Measurements from ENCODE around the gene NTMT1.
"Not testable (repeated sequence)": the region's sequence is repeated elsewhere in the genome, so short reads cannot be mapped to it uniquely, and the experiment has no call there.

NTMT1 gene

GRCh38 chr9:129653823-129654553 lies 28.0 kb downstream of the NTMT1 start:
- Histone ChIP-seq H3K4me3 (ENCODE audit: low read depth in 1 of 5, low read length in 5 of 5) (no peak overlapping the region), H3K27ac (ENCODE audit: low read depth, low read length) (no peak overlapping the region), H3K36me3 (ENCODE audit: control insufficient read depth in 5 of 5, insufficient read depth in 5 of 5, low read length in 5 of 5) (no peaks in the 10 kb centered on the region), H3K4me1 (ENCODE audit: control insufficient read depth in 5 of 5, insufficient read depth in 5 of 5, low read length in 5 of 5) (peaks cover 0 to 11% (median 0%) of the 10 kb centered on the region in 5 donors), H3K9me3 (ENCODE audit: control insufficient read depth in 5 of 5, low read length in 5 of 5) (no peaks in the 10 kb centered on the region), H3K9ac (ENCODE audit: low read length in 5 of 5) (peak overlapping the region in 1 of 5 donors; percentile 35), H3K27me3 (ENCODE audit: control insufficient read depth in 5 of 5, insufficient read depth in 4 of 5, low read length in 5 of 5) (peaks cover 0 to 3% (median 0%) of the 10 kb centered on the region in 5 donors)

- no peak overlapping the region for H3K4me3 ChIP-seq (ENCODE audit: low read depth in 1 of 5, low read length in 5 of 5)
- H3K27ac ChIP-seq (ENCODE audit: low read depth, low read length), result no peak overlapping the region
- no peaks in the 10 kb centered on the region for H3K36me3 ChIP-seq (ENCODE audit: control insufficient read depth in 5 of 5, insufficient read depth in 5 of 5, low read length in 5 of 5)
- H3K9ac ChIP-seq (ENCODE audit: low read length in 5 of 5), result peak overlapping the region in 1 of 5 donors; percentile 35
- peaks cover 0 to 3% (median 0%) of the 10 kb centered on the region in 5 donors for H3K27me3 ChIP-seq (ENCODE audit: control insufficient read depth in 5 of 5, insufficient read depth in 4 of 5, low read length in 5 of 5)
- H3K4me1 ChIP-seq (ENCODE audit: control insufficient read depth in 5 of 5, insufficient read depth in 5 of 5, low read length in 5 of 5), result peaks cover 0 to 11% (median 0%) of the 10 kb centered on the region in 5 donors
- H3K9me3 ChIP-seq (ENCODE audit: control insufficient read depth in 5 of 5, low read length in 5 of 5), result no peaks in the 10 kb centered on the region
These were observed 28.6 kb downstream of the NTMT1 start for GRCh38 chr9:129654554-129655040.

- H3K9ac ChIP-seq (ENCODE audit: low read length in 5 of 5), result no peak overlapping the region
- no peak overlapping the region for H3K27ac ChIP-seq (ENCODE audit: low read depth, low read length)
- H3K36me3 ChIP-seq (ENCODE audit: control insufficient read depth in 5 of 5, insufficient read depth in 5 of 5, low read length in 5 of 5), result no peaks in the 10 kb centered on the region
- H3K9me3 ChIP-seq (ENCODE audit: control insufficient read depth in 5 of 5, low read length in 5 of 5), result no peaks in the 10 kb centered on the region
- H3K4me1 ChIP-seq (ENCODE audit: control insufficient read depth in 5 of 5, insufficient read depth in 5 of 5, low read length in 5 of 5), result peaks cover 0 to 11% (median 0%) of the 10 kb centered on the region in 5 donors
- H3K27me3 ChIP-seq (ENCODE audit: control insufficient read depth in 5 of 5, insufficient read depth in 4 of 5, low read length in 5 of 5), result peaks cover 0 to 3% (median 0%) of the 10 kb centered on the region in 5 donors
- no peak overlapping the region for H3K4me3 ChIP-seq (ENCODE audit: low read depth in 1 of 5, low read length in 5 of 5)
These were observed 29.2 kb downstream of the NTMT1 start for GRCh38 chr9:129655154-129655553.

- Histone ChIP-seq H3K4me1 (ENCODE audit: control insufficient read depth in 5 of 5, insufficient read depth in 5 of 5, low read length in 5 of 5) (peaks cover 0 to 11% (median 0%) of the 10 kb centered on the region in 5 donors), H3K9ac (ENCODE audit: low read length in 5 of 5) (no peak overlapping the region), H3K36me3 (ENCODE audit: control insufficient read depth in 5 of 5, insufficient read depth in 5 of 5, low read length in 5 of 5) (no peaks in the 10 kb centered on the region), H3K27me3 (ENCODE audit: control insufficient read depth in 5 of 5, insufficient read depth in 4 of 5, low read length in 5 of 5) (peaks cover 0 to 3% (median 0%) of the 10 kb centered on the region in 5 donors), H3K4me3 (ENCODE audit: low read depth in 1 of 5, low read length in 5 of 5) (no peak overlapping the region), H3K27ac (ENCODE audit: low read depth, low read length) (no peak overlapping the region), H3K9me3 (ENCODE audit: control insufficient read depth in 5 of 5, low read length in 5 of 5) (no peaks in the 10 kb centered on the region)
These were observed 29.7 kb downstream of the NTMT1 start for GRCh38 chr9:129655696-129656095.

- peaks cover 0 to 3% (median 0%) of the 10 kb centered on the region in 5 donors for H3K27me3 ChIP-seq (ENCODE audit: control insufficient read depth in 5 of 5, insufficient read depth in 4 of 5, low read length in 5 of 5)
- no peaks in the 10 kb centered on the region for H3K36me3 ChIP-seq (ENCODE audit: control insufficient read depth in 5 of 5, insufficient read depth in 5 of 5, low read length in 5 of 5)
- H3K9ac ChIP-seq (ENCODE audit: low read length in 5 of 5), result peak overlapping the region in 1 of 5 donors; percentile 13
- no peak overlapping the region for H3K27ac ChIP-seq (ENCODE audit: low read depth, low read length)
- H3K9me3 ChIP-seq (ENCODE audit: control insufficient read depth in 5 of 5, low read length in 5 of 5), result no peaks in the 10 kb centered on the region
- no peak overlapping the region for H3K4me3 ChIP-seq (ENCODE audit: low read depth in 1 of 5, low read length in 5 of 5)
- peaks cover 0 to 11% (median 0%) of the 10 kb centered on the region in 5 donors for H3K4me1 ChIP-seq (ENCODE audit: control insufficient read depth in 5 of 5, insufficient read depth in 5 of 5, low read length in 5 of 5)
These were observed 30.9 kb downstream of the NTMT1 start for GRCh38 chr9:129656795-129657390.

- Histone ChIP-seq H3K27ac (ENCODE audit: low read depth, low read length) (no peak overlapping the region), H3K9me3 (ENCODE audit: control insufficient read depth in 5 of 5, low read length in 5 of 5) (no peaks in the 10 kb centered on the region), H3K27me3 (ENCODE audit: control insufficient read depth in 5 of 5, insufficient read depth in 4 of 5, low read length in 5 of 5) (peaks cover 0 to 6% (median 4%) of the 10 kb centered on the region in 5 donors), H3K4me1 (ENCODE audit: control insufficient read depth in 5 of 5, insufficient read depth in 5 of 5, low read length in 5 of 5) (peaks cover 0 to 5% (median 4%) of the 10 kb centered on the region in 5 donors), H3K4me3 (ENCODE audit: low read depth in 1 of 5, low read length in 5 of 5) (no peak overlapping the region), H3K9ac (ENCODE audit: low read length in 5 of 5) (no peak overlapping the region), H3K36me3 (ENCODE audit: control insufficient read depth in 5 of 5, insufficient read depth in 5 of 5, low read length in 5 of 5) (no peaks in the 10 kb centered on the region)
These were observed 35.1 kb downstream of the NTMT1 start for GRCh38 chr9:129661029-129661428.

- peaks cover 0 to 10% (median 8%) of the 10 kb centered on the region in 5 donors for H3K27me3 ChIP-seq (ENCODE audit: control insufficient read depth in 5 of 5, insufficient read depth in 4 of 5, low read length in 5 of 5)
These were observed 36.3 kb downstream of the NTMT1 start for GRCh38 chr9:129662239-129662638.

GRCh38 chr9:129664746-129665388 lies 38.9 kb downstream of the NTMT1 start:
- Histone ChIP-seq H3K9me3 (ENCODE audit: control insufficient read depth in 5 of 5, low read length in 5 of 5) (no peaks in the 10 kb centered on the region), H3K4me1 (ENCODE audit: control insufficient read depth in 5 of 5, insufficient read depth in 5 of 5, low read length in 5 of 5) (peaks cover 0 to 8% (median 5%) of the 10 kb centered on the region in 5 donors), H3K27me3 (ENCODE audit: control insufficient read depth in 5 of 5, insufficient read depth in 4 of 5, low read length in 5 of 5) (peaks cover 12 to 21% (median 14%) of the 10 kb centered on the region in 5 donors), H3K4me3 (ENCODE audit: low read depth in 1 of 5, low read length in 5 of 5) (peak overlapping the region; percentile 21 to 70 (median 51)), H3K27ac (ENCODE audit: low read depth, low read length) (no peak overlapping the region), H3K36me3 (ENCODE audit: control insufficient read depth in 5 of 5, insufficient read depth in 5 of 5, low read length in 5 of 5) (no peaks in the 10 kb centered on the region), H3K9ac (ENCODE audit: low read length in 5 of 5) (no peak overlapping the region)

More at GRCh38 chr9:129662239-129662638, 36.3 kb downstream of the NTMT1 start:
- not testable (repeated sequence) for H3K9ac ChIP-seq (ENCODE audit: low read length in 5 of 5); H3K4me3 ChIP-seq (ENCODE audit: low read depth in 1 of 5, low read length in 5 of 5); H3K36me3 ChIP-seq (ENCODE audit: control insufficient read depth in 5 of 5, insufficient read depth in 5 of 5, low read length in 5 of 5); H3K9me3 ChIP-seq (ENCODE audit: control insufficient read depth in 5 of 5, low read length in 5 of 5); H3K27ac ChIP-seq (ENCODE audit: low read depth, low read length); H3K4me1 ChIP-seq (ENCODE audit: control insufficient read depth in 5 of 5, insufficient read depth in 5 of 5, low read length in 5 of 5)

GRCh38 chr9:129665389-129665775 lies 39.4 kb downstream of the NTMT1 start, which contains the start of gene PRRX2:
Gene PRRX2 (plus strand): TSS chr9:129665647. CDS start chr9:129665868, 221 bp downstream.
- peaks cover 12 to 21% (median 14%) of the 10 kb centered on the region in 5 donors for H3K27me3 ChIP-seq (ENCODE audit: control insufficient read depth in 5 of 5, insufficient read depth in 4 of 5, low read length in 5 of 5)
- no peaks in the 10 kb centered on the region for H3K36me3 ChIP-seq (ENCODE audit: control insufficient read depth in 5 of 5, insufficient read depth in 5 of 5, low read length in 5 of 5)

More at GRCh38 chr9:129665389-129665775, 39.4 kb downstream of the NTMT1 start, which contains the start of gene PRRX2:
- no peak within 1 kb of the TSS for H3K9ac ChIP-seq (ENCODE audit: low read length in 5 of 5)
- peak within 1 kb of the TSS; percentile 21 to 70 (median 52) for H3K4me3 ChIP-seq (ENCODE audit: low read depth in 1 of 5, low read length in 5 of 5)
- H3K9me3 ChIP-seq (ENCODE audit: control insufficient read depth in 5 of 5, low read length in 5 of 5), result no peaks in the 10 kb centered on the region
- H3K4me1 ChIP-seq (ENCODE audit: control insufficient read depth in 5 of 5, insufficient read depth in 5 of 5, low read length in 5 of 5), result peaks cover 0 to 8% (median 5%) of the 10 kb centered on the region in 5 donors
- H3K27ac ChIP-seq (ENCODE audit: low read depth, low read length), result no peak within 1 kb of the TSS

Data from subcutaneous abdominal adipose tissue (tissue), 5 donors.